KOPT-K1 (cell line): Measurements from ENCODE around the gene RALY.

Experiments
- H3K27ac ChIP-seq: fragments of 200-600 bp; sonication (generic); 2 replicates; pipeline ENCODE4 v1.5.1; 2016; ENCODE audit warnings: antibody characterized with exemption, mild to moderate bottlenecking, low read depth, low read length; ENCODE audit not compliant: poor library complexity, severe bottlenecking
- H3K36me3 ChIP-seq: fragments of 200-600 bp; sonication (generic); 2 replicates; pipeline ENCODE4 v1.5.1; 2017; ENCODE audit warnings: antibody characterized with exemption, mild to moderate bottlenecking, low read length, moderate library complexity; ENCODE audit not compliant: insufficient read depth
- H3K9me3 ChIP-seq: fragments of 200-600 bp; sonication (generic); 2 replicates; pipeline ENCODE4 v1.5.1; 2017; ENCODE audit warnings: antibody characterized with exemption, low read length, mild to moderate bottlenecking; ENCODE audit not compliant: insufficient read depth, poor library complexity, severe bottlenecking

RALY gene

DNA sequence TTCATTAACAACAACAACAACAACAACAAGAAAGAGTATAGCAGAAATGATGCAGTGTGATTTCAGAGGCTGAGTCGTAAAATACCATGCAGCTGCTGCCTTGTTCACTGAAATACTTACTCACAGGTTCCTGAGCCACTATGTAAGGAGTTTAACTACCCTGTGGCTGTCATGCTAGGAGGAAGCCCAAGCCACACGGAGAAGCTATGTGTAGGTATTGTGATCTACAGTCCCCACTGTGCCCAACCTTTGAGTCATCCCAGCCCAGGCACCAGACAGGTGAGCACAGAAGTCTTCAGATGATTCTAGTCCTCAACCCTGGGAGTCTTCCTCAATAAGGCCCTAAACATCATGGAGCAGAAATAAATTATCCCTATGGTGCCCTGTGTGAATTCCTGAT is 14.6 kb upstream of the RALY start:
- H3K36me3 ChIP-seq: no peaks in the 10 kb centered on the region
- H3K9me3 ChIP-seq: no peaks in the 10 kb centered on the region
- H3K27ac ChIP-seq: no peak overlapping the region

DNA sequence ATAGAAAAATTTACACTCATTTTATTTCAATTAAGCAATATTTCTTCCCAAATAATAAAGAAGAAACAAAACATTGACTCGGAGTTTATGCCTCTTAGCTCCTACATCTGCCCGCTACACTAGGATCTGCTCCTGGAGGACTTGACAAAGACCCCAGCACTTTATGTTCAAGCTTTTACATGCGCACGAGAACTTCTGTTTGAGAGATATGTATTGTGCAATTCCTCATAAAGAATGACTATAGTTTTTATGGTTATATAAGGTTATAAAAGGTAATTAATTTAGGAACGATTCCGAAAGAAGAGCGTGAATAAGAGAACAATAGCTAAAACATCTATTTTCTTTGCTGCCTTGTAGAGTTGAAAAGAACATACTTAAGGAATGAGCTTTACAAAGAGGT is 12.4 kb upstream of the RALY start:
- H3K36me3 ChIP-seq: no peaks in the 10 kb centered on the region

GRCh38 chr20:33981964-33982363 is 11.7 kb upstream of the RALY start:
- H3K9me3 ChIP-seq: no peaks in the 10 kb centered on the region
- no peaks in the 10 kb centered on the region for H3K36me3 ChIP-seq
- H3K27ac ChIP-seq: no peak overlapping the region

More for the DNA sequence above, 12.4 kb upstream of the RALY start:
- Histone ChIP-seq H3K9me3 (no peaks in the 10 kb centered on the region), H3K27ac (no peak overlapping the region)

DNA sequence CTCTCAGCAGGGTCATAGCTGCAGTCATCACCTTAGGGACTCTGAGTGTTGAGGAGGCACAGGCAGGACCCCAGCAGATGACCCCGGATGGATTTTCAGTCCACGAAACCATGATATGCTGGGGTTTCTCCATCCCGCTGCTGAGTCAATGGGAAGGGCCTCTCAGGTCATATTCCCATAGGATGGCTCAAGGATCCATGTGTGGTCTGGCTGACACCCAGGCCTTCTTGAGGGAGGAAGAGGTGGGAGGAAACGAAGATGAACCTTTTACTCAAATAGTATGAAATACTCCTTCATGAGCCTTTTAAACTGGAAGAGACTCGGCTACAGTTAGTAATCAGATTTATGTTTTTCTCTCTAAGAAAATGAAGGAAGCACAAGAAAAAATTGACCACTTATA is 10.3 kb upstream of the RALY start:
- no peak overlapping the region for H3K27ac ChIP-seq
- no peaks in the 10 kb centered on the region for H3K9me3 ChIP-seq
- no peaks in the 10 kb centered on the region for H3K36me3 ChIP-seq

GRCh38 chr20:33984182-33984719 is 9.5 kb upstream of the RALY start:
- Histone ChIP-seq H3K9me3 (no peaks in the 10 kb centered on the region), H3K36me3 (no peaks in the 10 kb centered on the region), H3K27ac (no peak overlapping the region)

DNA sequence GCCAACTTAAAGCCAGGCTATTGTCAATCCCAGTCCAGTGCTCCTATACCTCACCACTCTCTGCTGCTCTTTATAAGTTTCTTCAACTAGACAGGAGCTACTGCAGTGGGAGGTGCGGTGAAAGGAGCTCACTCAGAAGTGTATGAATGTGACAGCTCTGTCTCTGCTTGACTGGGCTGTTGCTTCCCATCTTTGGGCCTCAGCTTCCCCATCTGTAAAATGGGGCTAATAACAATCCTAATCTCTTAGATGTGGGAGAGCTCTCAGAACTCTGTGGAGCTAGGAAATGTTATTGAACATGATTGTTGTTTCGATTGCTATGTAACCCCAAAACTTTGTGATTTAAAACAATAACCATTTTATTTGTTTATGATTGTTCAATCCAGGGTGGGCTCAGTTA is 8.4 kb upstream of the RALY start:
- Histone ChIP-seq H3K36me3 (no peaks in the 10 kb centered on the region), H3K9me3 (no peaks in the 10 kb centered on the region), H3K27ac (no peak overlapping the region)

GRCh38 chr20:33985830-33986229 is 7.9 kb upstream of the RALY start:
- H3K9me3 ChIP-seq: no peaks in the 10 kb centered on the region
- no peak overlapping the region for H3K27ac ChIP-seq
- no peaks in the 10 kb centered on the region for H3K36me3 ChIP-seq

GRCh38 chr20:33986560-33987216 is 7.0 kb upstream of the RALY start:
- Histone ChIP-seq H3K27ac (no peak overlapping the region), H3K36me3 (no peaks in the 10 kb centered on the region), H3K9me3 (no peaks in the 10 kb centered on the region)

GRCh38 chr20:33990075-33990474 is 3.6 kb upstream of the RALY start:
- H3K27ac ChIP-seq: no peak overlapping the region
- no peaks in the 10 kb centered on the region for H3K36me3 ChIP-seq

GRCh38 chr20:33991502-33991901 is 2.2 kb upstream of the RALY start:
- no peak overlapping the region for H3K27ac ChIP-seq
- H3K36me3 ChIP-seq: peaks cover 5% of the 10 kb centered on the region; the same call in 1 of the 2 replicates
- no peaks in the 10 kb centered on the region for H3K9me3 ChIP-seq

More at GRCh38 chr20:33990075-33990474, 3.6 kb upstream of the RALY start:
- no peaks in the 10 kb centered on the region for H3K9me3 ChIP-seq

DNA sequence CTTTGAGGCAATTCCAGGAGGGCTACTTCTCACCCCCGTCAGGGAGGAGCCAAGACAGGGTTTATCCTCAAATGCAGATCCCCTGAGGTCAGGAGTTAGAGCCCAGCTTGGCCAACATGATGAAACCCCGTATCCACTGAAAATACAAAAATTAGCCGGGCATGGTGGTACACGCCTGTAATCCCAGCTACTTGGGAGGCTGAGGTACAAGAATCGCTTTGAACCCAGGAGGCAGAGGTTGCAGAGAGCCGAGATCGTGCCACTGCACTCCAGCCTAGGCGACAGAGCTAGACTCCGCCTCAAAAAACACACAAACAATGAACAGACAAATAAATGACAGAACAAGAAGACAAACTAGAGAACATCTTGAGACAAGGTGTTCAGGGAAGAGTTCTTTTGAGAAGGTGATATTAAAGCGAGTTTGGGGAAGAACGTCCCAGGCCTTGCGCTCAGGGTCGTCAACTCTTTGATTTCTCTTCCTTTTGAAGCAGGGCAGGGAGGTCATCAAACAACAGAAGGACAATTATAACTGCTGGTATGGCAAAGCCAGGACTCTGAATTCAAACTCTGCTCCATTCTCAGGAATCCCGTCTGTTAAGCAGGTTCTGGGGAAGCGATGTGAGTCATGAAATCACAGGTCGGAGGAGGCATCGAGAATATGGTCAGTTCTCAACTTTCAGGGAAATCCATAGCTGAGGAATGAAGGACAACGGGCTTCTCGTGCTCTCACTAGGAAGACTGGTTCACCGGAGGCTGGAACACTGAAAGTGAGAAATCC is 1.4 kb upstream of the RALY start:
- Histone ChIP-seq H3K36me3 (peaks cover 13% of the 10 kb centered on the region), H3K27ac (peak overlapping the region; percentile 92), H3K9me3 (no peaks in the 10 kb centered on the region)

GRCh38 chr20:33992923-33993575 is 662 bp upstream of the RALY start:
- H3K9me3 ChIP-seq: no peaks in the 10 kb centered on the region
- peak overlapping the region; percentile 92 for H3K27ac ChIP-seq
- peaks cover 21% of the 10 kb centered on the region for H3K36me3 ChIP-seq

- H3K9me3 ChIP-seq: no peaks in the 10 kb centered on the region
- peak overlapping the region; percentile 92 for H3K27ac ChIP-seq
- H3K36me3 ChIP-seq: peaks cover 24% of the 10 kb centered on the region
Observed at GRCh38 chr20:33994222-33994913, 657 bp downstream of the RALY start.

DNA sequence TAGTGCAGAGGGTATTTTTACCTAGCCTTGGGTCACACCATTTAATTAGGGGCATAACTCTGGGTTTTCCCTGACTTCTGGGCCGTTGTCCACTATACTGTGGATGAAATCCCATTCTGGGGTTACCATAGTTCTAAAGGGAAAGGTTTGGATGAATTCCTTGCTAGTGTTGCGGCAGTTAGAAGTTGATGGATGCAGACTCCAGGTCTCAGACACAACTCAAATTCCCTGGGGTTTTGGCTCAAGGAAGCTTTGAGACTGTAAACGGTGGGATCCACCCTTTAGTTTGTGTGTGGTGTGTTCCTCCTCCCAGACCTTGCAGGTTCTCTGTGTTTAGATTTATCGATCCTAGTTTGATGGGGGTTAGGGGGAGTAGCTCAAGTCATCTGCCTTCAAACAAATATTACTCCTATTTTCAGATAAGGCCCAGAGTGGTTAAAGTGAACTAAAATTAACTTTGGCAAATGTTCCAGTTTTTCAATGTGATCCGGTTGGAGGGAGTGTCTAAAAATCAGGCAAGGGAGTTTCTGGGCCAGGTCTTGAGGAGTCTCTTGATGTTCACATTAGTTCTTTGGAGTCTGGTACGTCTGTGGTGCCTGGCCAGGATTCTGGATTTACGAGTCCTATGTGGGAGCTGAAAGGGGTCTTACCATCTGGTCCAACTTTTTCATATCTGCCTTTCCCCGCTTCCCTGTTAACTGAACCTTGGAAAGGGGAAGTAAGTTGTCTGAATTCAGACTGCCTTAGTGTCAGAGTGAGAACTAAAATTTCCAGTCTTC is 1.5 kb downstream of the RALY start:
- H3K9me3 ChIP-seq: no peaks in the 10 kb centered on the region
- peaks cover 24% of the 10 kb centered on the region for H3K36me3 ChIP-seq
- peak overlapping the region; percentile 92 for H3K27ac ChIP-seq
